Karpas-422 (cell line): Measurements from ENCODE around the gene CDKAL1. TPM values are rescaled to one million over a fixed set of nuclear protein-coding genes. Genes with fewer than 3 reads are reported as not detected.

Source experiments
- DNase-seq: peaks from one replicate; pipeline ENCODE4 v3.0.0-alpha.2; 2015
- H2AFZ ChIP-seq: fragments of 200-600 bp; sonication (generic); 2 replicates; pipeline ENCODE4 v1.6.1; 2014; ENCODE audit warnings: antibody characterized with exemption, low read length, mixed read lengths
- H3K27ac ChIP-seq: fragments of 200-600 bp; sonication (generic); 2 replicates; pipeline ENCODE4 v1.5.1; 2014; ENCODE audit warnings: mild to moderate bottlenecking, low read length, moderate library complexity
- H3K27me3 ChIP-seq: fragments of 200-600 bp; sonication (generic); 2 replicates; pipeline ENCODE4 v1.6.1; 2014; ENCODE audit warnings: low read length, mixed read lengths
- H3K36me3 ChIP-seq: fragments of 200-600 bp; sonication (generic); 2 replicates; pipeline ENCODE4 v1.6.1; 2014; ENCODE audit warnings: low read length, mixed read lengths; ENCODE audit not compliant: insufficient read depth
- H3K4me1 ChIP-seq: fragments of 200-600 bp; sonication (generic); 2 replicates; pipeline ENCODE4 v1.6.1; 2014; ENCODE audit warnings: mild to moderate bottlenecking, low read length, mixed read lengths
- H3K4me2 ChIP-seq: fragments of 200-600 bp; sonication (generic); 2 replicates; pipeline ENCODE4 v1.6.1; 2014; ENCODE audit warnings: low read length, low read depth, mild to moderate bottlenecking; ENCODE audit not compliant: poor library complexity, severe bottlenecking
- H3K4me3 ChIP-seq: fragments of 200-600 bp; sonication (generic); 2 replicates; pipeline ENCODE4 v1.5.1; 2014; ENCODE audit warnings: mild to moderate bottlenecking, antibody characterized with exemption, low read length, mixed read lengths
- H3K79me2 ChIP-seq: fragments of 200-600 bp; sonication (generic); 2 replicates; pipeline ENCODE4 v1.6.1; 2014; ENCODE audit warnings: mild to moderate bottlenecking, low read length, mixed read lengths
- H3K9ac ChIP-seq: fragments of 200-600 bp; sonication (generic); 2 replicates; pipeline ENCODE4 v1.6.0; 2014; ENCODE audit warnings: low read length
- H3K9me2 ChIP-seq: fragments of 200-600 bp; sonication (generic), shearing (Covaris generic); replicated peaks from 2 replicates; pipeline ENCODE4 v1.6.0; 2014; ENCODE audit warnings: mild to moderate bottlenecking, low read length, moderate library complexity; ENCODE audit not compliant: insufficient read depth
- H3K9me3 ChIP-seq: fragments of 300-700, 200-600 bp; sonication (generic); 2 replicates; pipeline ENCODE4 v1.6.1; 2014; ENCODE audit warnings: low read length, mixed read lengths
- H4K20me1 ChIP-seq: fragments of 200-600 bp; sonication (generic); 2 replicates; pipeline ENCODE4 v1.6.1; 2014; ENCODE audit warnings: mild to moderate bottlenecking, antibody characterized with exemption, low read length, low read depth; ENCODE audit not compliant: insufficient read depth
- total RNA-seq: library from RNA; depleted of rRNA; stranded (reverse); fragments of >200 nt; shearing (Covaris generic); gene quantifications from 2 replicates; pipeline ENCODE4 v1.2.3, GENCODE V29; 2014; ENCODE audit warnings: low replicate concordance

CDKAL1 gene
- total RNA-seq, 1 experiment from 2014 or later, result 23.7 TPM

DNA sequence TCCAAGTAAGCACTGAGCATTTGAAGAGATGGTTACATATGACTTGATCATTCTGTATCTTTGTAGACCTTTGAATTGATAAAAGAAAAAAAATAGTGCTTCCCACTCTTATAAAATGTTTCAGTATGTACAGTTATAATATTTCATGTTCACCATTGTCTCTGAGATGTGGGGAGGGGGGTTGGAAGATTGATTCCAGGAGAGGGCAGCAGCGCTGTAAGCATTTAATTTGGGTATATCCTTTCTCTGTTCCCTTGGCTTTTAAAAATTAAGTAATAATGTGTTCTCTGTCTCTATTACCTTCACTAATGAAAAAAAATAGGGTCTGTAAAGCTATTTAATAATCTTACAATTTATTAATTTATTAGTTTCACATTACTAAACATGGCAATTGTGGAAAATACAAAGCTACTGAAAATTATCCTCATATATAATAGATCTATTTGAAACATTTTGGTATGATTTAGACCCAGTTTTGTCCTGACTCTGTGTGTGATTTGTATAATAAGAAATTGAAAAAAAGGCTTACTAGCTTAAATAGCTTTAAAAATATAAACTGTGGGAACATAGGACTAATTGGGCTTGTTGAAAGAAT is 341.2 kb downstream of the CDKAL1 start:
- Histone ChIP-seq H3K27me3 (no peaks in the 10 kb centered on the region), H3K36me3 (no peaks in the 10 kb centered on the region), H3K27ac (no peak overlapping the region), H3K79me2 (no peaks in the 10 kb centered on the region), H3K4me1 (no peaks in the 10 kb centered on the region), H3K9ac (no peak overlapping the region), H3K4me3 (no peak overlapping the region), H3K9me2 (no peaks in the 10 kb centered on the region), H2AFZ (no peak overlapping the region), H4K20me1 (no peaks in the 10 kb centered on the region), H3K9me3 (no peaks in the 10 kb centered on the region), H3K4me2 (no peak overlapping the region)
- DNase-seq, result no peak

DNA sequence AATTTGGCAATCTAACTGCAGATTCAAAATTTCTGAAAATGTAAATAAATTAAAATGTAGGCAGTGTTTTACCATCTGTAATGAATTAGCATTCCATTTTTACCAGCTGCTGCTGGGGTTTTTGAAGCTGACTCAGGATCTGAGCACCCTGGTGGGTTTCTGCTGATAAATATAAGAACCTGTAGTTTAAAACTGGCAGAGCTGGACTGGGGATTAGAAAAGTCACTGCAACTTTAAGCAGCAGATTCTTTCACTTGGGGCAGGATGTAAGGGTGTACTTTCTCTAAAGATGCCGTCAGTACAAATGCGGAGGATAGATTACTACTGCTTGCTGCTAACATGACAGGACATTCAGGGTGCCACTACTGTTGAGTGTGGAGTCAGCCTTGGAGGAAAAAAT is 341.8 kb downstream of the CDKAL1 start:
- Histone ChIP-seq H3K4me2 (no peak overlapping the region), H2AFZ (no peak overlapping the region), H4K20me1 (no peaks in the 10 kb centered on the region), H3K79me2 (no peaks in the 10 kb centered on the region), H3K27ac (no peak overlapping the region), H3K4me1 (no peaks in the 10 kb centered on the region), H3K27me3 (no peaks in the 10 kb centered on the region), H3K36me3 (no peaks in the 10 kb centered on the region), H3K9ac (no peak overlapping the region), H3K9me2 (no peaks in the 10 kb centered on the region), H3K4me3 (no peak overlapping the region), H3K9me3 (no peaks in the 10 kb centered on the region)
- DNase-seq, result no peak

DNA sequence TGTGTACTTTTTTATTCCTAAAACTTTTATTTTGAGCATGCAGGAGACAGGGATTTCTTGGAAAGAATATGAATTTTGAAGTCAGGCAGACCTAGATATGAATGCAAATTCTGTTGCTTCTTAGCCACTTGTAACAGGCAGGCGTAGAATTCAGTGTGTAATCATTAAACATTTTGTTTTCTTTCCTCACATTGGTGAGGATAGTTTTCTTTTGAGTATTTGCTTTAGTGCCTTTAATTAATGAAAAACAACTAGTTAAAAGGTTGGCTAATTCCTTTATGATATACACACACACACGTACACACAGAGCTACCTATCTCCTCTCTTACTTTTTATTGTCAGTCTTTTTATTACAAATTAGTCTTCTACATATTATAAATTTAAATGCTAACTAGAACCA is 342.3 kb downstream of the CDKAL1 start:
- Histone ChIP-seq H3K9me2 (no peaks in the 10 kb centered on the region), H3K27ac (no peak overlapping the region), H3K9me3 (no peaks in the 10 kb centered on the region), H3K79me2 (no peaks in the 10 kb centered on the region), H3K4me3 (no peak overlapping the region), H3K27me3 (no peaks in the 10 kb centered on the region), H3K36me3 (no peaks in the 10 kb centered on the region), H4K20me1 (no peaks in the 10 kb centered on the region), H3K4me1 (no peaks in the 10 kb centered on the region), H3K4me2 (no peak overlapping the region), H2AFZ (no peak overlapping the region), H3K9ac (no peak overlapping the region)
- no peak for DNase-seq

- Histone ChIP-seq H3K4me3 (no peak overlapping the region), H4K20me1 (no peaks in the 10 kb centered on the region), H3K4me1 (no peaks in the 10 kb centered on the region), H2AFZ (no peak overlapping the region), H3K36me3 (no peaks in the 10 kb centered on the region), H3K9me2 (no peaks in the 10 kb centered on the region), H3K9me3 (no peaks in the 10 kb centered on the region), H3K27me3 (no peaks in the 10 kb centered on the region), H3K9ac (no peak overlapping the region), H3K4me2 (no peak overlapping the region), H3K79me2 (no peaks in the 10 kb centered on the region), H3K27ac (no peak overlapping the region)
- no peak for DNase-seq
Measured at GRCh38 chr6:20877008-20877937, 343.0 kb downstream of the CDKAL1 start.

DNA sequence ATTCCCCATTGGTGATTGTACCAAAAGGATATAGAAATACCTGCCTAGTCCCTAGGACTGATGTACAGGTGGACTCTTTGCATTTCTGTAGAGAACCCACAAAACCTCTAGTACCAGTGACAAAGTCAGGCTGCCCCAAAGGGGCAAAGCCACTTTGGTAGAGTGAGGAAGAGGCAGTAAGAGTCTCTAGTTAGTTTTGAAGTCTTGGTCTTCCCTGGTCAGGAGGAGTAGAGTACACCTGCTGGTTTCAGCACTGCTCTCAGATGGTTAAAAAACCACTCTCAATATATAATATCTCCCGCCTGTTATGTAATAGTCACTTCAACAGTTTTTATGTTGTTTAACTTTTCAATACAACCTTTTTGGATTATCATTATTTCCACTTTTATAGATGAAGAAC is 344.9 kb downstream of the CDKAL1 start:
- Histone ChIP-seq H3K4me3 (no peak overlapping the region), H3K36me3 (no peaks in the 10 kb centered on the region), H3K27me3 (no peaks in the 10 kb centered on the region), H3K79me2 (no peaks in the 10 kb centered on the region), H3K9me2 (no peaks in the 10 kb centered on the region), H3K9me3 (no peaks in the 10 kb centered on the region; the same call in 1 of the 2 replicates), H3K4me1 (no peaks in the 10 kb centered on the region), H3K9ac (no peak overlapping the region), H3K27ac (no peak overlapping the region), H2AFZ (no peak overlapping the region), H3K4me2 (no peak overlapping the region), H4K20me1 (no peaks in the 10 kb centered on the region)
- DNase-seq, result no peak

- no peak overlapping the region for H3K9ac ChIP-seq
- DNase-seq, result no peak
- no peaks in the 10 kb centered on the region; the same call in 1 of the 2 replicates for H3K9me3 ChIP-seq
- no peaks in the 10 kb centered on the region for H4K20me1 ChIP-seq
- no peaks in the 10 kb centered on the region for H3K4me1 ChIP-seq
- no peaks in the 10 kb centered on the region for H3K36me3 ChIP-seq
- no peaks in the 10 kb centered on the region for H3K27me3 ChIP-seq
- no peak overlapping the region for H3K4me2 ChIP-seq
- no peak overlapping the region for H2AFZ ChIP-seq
- no peaks in the 10 kb centered on the region for H3K79me2 ChIP-seq
- no peak overlapping the region for H3K4me3 ChIP-seq
- H3K9me2 ChIP-seq, result no peaks in the 10 kb centered on the region
- no peak overlapping the region for H3K27ac ChIP-seq
Measured at GRCh38 chr6:20879526-20879925, 345.3 kb downstream of the CDKAL1 start.

DNA sequence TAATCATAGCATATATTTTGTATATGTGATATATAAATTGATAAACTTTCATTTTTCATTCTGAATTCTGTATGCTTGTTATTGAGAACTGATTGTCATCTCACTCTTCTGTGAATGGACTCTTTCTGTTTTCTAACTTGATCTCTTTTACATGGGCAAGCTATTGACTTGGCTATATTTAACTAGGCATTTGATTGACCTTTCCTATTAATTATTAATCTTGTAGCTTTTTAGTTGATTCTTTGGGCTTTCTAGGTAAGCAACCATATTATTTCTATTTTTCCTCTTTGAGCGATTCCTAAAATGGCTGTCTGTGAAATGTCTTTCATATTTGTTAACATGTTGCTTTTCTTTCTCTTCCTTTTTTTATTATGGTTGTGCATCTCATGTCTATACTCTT is 347.1 kb downstream of the CDKAL1 start:
- Histone ChIP-seq H3K27ac (no peak overlapping the region), H3K27me3 (no peaks in the 10 kb centered on the region), H4K20me1 (no peaks in the 10 kb centered on the region), H3K79me2 (no peaks in the 10 kb centered on the region), H3K36me3 (no peaks in the 10 kb centered on the region), H3K4me2 (no peak overlapping the region), H3K9ac (no peak overlapping the region), H2AFZ (no peak overlapping the region), H3K9me3 (no peaks in the 10 kb centered on the region; the same call in 1 of the 2 replicates), H3K9me2 (no peaks in the 10 kb centered on the region), H3K4me3 (no peak overlapping the region), H3K4me1 (no peaks in the 10 kb centered on the region)
- no peak for DNase-seq

GRCh38 chr6:20882014-20882413 is 347.8 kb downstream of the CDKAL1 start:
- Histone ChIP-seq H3K79me2 (no peaks in the 10 kb centered on the region), H3K4me3 (no peak overlapping the region), H3K36me3 (no peaks in the 10 kb centered on the region), H3K27me3 (no peaks in the 10 kb centered on the region), H3K4me1 (no peaks in the 10 kb centered on the region), H3K4me2 (no peak overlapping the region), H2AFZ (no peak overlapping the region), H3K9me3 (no peaks in the 10 kb centered on the region; the same call in 1 of the 2 replicates), H4K20me1 (no peaks in the 10 kb centered on the region), H3K9ac (no peak overlapping the region), H3K9me2 (no peaks in the 10 kb centered on the region), H3K27ac (no peak overlapping the region)
- DNase-seq, result no peak
